GF-D8 (cell line): ENCODE data around the gene AP1M1.

Experiments used
- DNase-seq: peaks from one replicate; lab custom pipeline; 2025; lab: John Stamatoyannopoulos, UW

Gene AP1M1

DNA sequence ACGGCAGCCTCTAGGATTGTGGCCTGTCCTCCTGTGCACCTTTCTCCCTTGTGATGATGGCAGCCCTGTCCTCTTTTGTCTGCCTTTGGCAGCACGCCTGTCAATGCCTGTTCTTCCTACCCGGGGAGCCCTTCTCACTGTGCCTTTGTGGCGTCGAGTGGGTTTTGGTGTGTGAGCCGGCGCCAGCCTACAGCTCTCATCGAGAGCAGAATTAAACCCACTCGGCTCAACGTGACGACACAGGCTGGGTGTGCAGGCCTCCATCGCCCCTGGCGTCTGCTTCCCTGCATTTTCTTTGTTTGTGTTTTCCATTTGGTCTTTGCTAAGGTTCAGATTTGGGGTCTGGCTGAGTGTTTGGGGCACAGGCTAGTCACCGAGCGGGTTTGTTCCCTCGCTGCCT, 34.4 kb downstream of the AP1M1 start:
- DNase-seq = no peak

- DNase-seq = no peak
These were observed 34.9 kb downstream of the AP1M1 start for GRCh38 chr19:16232568-16232967.

- DNase-seq = no peak
These were observed 35.5 kb downstream of the AP1M1 start for GRCh38 chr19:16233081-16233776.

- no peak for DNase-seq
These were observed 36.3 kb downstream of the AP1M1 start for GRCh38 chr19:16233836-16234551.

DNA sequence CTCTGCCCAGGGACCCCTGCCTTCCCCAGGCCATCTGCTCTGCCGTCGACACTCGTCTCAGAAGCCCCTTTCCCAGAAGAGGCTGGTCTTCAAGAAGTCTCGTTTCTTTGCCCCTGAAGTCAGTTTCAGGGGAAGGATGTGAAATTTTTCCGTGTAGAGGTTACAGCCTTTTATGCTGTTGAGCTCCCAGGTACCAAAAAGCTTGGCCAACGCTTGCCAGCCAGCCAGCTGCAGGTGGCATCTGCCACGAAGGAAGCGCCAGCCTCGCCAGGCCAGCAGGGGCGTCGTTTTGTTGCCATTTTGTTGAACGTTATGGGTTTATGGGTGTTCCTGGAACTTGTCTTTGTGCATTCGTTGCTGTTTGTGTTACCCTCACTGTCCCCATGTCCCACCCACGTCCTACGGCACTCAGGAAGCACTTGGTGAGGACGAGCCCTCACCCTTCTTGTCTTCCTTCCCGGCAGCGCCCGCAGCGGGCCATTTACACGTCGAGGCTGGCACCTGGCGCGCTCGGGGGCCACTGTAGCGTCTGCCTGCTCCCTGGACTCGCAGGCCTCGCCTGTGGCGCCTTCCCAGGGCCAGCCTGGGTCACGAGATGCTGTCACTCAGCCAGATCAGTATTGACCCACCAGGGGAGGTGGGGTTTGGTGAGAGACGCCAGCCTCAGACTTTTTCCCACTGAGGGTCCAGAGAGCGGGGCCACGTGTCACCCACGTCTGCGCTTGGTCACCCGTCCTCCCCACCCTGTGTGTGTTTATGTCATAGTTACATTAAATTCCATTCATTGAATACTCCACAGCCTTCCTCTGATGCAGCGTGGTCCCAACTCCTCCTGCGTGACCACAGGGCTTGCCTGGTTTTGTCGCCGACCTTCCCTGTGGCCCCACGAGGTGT, 37.1 kb downstream of the AP1M1 start:
- no peak for DNase-seq

GRCh38 chr19:16235811-16236652, 38.3 kb downstream of the AP1M1 start:
- DNase-seq = no peak

- no peak for DNase-seq
These were observed 46.4 kb downstream of the AP1M1 start for GRCh38 chr19:16244091-16244490.

GRCh38 chr19:16247353-16248182, 49.9 kb downstream of the AP1M1 start:
- no peak for DNase-seq

- DNase-seq = no peak
These were observed 50.8 kb downstream of the AP1M1 start for GRCh38 chr19:16248380-16249023.

GRCh38 chr19:16249826-16250404, 52.2 kb downstream of the AP1M1 start:
- no peak for DNase-seq

DNA sequence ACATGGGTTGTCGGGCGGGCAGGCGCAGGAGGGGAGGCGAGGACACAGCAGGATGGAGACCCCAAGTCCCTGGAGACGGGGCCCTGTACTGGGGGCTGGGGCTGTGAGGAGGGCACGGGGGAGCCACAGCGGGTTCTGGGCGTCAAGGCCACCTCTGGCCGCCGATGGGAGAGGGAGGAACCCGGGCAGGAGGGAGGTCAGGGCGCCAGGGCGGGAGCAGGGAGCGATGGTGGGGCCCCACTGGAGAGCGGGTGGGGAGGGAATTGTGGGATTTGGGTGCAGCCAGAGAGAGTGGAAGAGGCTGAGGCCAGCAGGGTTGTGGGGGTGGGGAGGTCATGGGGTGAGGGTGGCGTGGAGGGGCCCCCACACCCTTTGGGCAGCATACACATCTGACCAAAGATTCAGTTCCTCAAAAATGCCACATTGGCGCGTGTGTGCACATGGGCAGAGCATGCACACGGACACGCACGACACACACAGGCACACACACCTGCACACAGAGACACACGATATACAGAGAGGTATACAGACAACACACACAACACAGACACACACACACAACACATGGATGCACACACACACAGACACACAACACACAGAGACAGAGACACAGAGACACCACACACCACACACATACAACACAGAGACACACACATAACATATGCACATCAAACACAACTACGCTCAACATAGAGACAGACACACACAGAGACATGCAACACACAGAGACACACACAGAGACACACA, 54.9 kb downstream of the AP1M1 start:
- DNase-seq = no peak

- DNase-seq = no peak
These were observed 57.2 kb downstream of the AP1M1 start for GRCh38 chr19:16254851-16255408.

DNA sequence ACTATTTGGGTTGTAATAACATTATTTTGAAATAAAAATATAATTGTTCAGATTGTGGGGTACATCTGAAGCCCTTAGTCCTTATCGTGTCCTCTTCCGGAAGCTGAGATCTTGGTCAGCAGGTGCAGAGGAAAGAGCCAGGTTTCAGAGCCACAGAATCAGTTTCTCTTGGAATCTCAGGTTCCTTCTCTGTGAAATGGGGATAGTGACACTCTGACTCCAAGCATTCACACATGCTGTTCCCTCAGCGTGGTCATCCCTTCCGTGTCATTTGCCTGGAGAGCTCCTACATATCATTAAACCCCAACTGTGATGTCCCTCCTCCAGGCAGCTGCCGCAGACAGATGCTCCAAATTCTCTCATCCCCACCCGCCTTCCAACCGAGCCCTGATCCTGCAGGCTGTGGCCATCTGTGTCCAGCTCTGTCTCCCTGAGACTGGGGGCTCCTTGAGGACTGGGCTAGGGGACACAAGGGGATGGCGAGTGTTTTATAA, 59.8 kb downstream of the AP1M1 start:
- DNase-seq = no peak

DNA sequence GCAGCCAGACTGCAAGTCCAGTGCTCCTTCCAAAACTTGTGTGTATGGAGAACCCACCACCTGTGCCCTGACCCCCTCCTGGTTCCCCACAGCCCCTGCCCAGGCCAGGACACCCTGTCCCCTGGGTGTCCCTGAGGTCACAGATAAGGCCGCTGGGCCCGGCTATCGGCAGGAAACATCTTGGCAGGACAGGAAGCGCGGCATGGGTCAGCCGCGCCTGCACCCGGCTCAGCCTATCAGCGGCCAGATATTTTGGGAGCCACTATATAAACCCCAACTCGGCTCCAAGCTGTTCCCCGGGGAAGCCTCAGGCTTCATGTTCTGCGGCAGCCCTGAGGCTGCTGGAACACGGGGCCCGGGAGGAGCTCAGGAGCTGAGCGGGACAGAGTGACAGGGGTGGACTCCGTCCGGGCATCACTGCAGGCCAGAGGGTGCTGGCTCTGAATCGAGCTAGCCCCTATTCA, 60.8 kb downstream of the AP1M1 start:
- peak; percentile 60 for DNase-seq

DNA sequence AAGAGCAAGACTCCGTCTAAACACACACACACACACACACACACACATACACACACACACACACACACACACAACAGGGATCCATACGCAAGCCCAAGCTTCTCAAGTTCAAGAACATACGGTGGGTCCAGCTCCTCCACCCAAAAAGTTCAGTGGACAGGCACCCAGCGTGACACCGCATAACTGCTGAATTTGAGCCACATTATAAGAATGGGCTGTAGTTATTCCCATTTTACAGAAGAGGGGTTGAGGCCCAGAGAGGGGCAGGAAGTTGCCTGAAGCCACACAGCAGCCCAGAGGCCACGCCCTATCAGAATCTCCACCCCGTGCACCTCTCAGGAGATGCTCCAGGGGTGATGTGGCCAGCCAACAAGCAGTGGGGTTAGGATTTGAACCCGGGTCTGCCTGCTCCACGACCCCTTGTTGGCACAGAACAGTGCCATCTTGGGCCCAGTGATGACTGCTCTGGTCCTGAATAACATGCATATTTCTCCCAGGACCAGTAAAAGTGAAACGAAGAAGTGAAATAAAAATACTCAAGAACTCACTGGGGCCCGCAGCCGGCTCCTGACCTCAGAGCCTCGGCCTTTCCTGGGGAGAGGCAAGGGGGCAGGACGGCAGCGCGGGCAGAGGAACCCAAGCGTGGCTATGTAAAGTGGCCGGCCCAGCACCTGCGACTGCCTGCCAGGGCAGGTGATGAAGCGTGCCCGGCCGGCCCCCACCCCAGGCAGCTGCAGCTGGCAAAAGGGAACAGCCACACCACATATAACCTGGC, 61.9 kb downstream of the AP1M1 start:
- no peak for DNase-seq

- DNase-seq = no peak
These were observed 62.6 kb downstream of the AP1M1 start for GRCh38 chr19:16260160-16260811.

DNA sequence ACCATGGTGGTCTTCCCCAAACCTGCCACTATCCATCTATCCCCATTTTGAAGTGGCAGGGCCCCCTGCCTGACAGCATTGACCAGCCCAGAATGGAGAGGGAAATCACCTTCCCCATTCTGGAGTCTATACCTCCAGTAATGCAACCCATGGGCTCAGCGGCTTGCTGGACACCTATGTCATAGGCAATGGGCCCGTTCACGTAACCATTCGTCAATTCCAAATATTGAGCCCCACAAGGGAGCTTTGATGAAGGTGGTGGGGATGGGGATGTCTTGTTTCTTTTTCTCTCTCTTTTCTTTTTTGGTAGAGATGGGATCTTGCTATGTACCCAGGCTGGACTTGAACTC, 63.1 kb downstream of the AP1M1 start:
- DNase-seq = no peak
